Spleen (tissue), 11 donors: ENCODE measurements around the gene ATG101. TPM values are rescaled to one million over a fixed set of nuclear protein-coding genes. Genes with fewer than 3 reads are reported as not detected.

Experiments
- DNase-seq: peaks from one replicate; pipeline ENCODE4 v3.0.0-alpha.2; 2020
- H3K27ac ChIP-seq, 8 donors: fragments of 200-600 bp; sonication (generic) in 7 of 8; 1 replicate in 4 of 8; 2 replicates in 4 of 8; pipeline versions ENCODE4 v1.5.0 to v1.8.0; 2016 to 2021; ENCODE audit warnings: inconsistent platforms in 4 of 8, mild to moderate bottlenecking in 4 of 8, moderate library complexity in 1 of 8
- H3K27me3 ChIP-seq, 7 donors: fragments of 200-600 bp; sonication (generic) in 6 of 7; replicated peaks in 1 of 7; 1 replicate in 4 of 7; 2 replicates in 3 of 7; pipeline versions ENCODE4 v1.5.0 to v1.8.0; 2016 to 2021; ENCODE audit warnings: inconsistent platforms in 3 of 7, mild to moderate bottlenecking in 1 of 7
- H3K36me3 ChIP-seq, 6 donors: fragments of 200-600 bp; sonication (generic) in 5 of 6; 1 replicate in 4 of 6; 2 replicates in 2 of 6; pipeline versions ENCODE4 v1.5.0 to v1.8.0; 2016 to 2021; ENCODE audit warnings: inconsistent platforms in 2 of 6
- H3K4me1 ChIP-seq, 6 donors: fragments of 200-600 bp; sonication (generic) in 5 of 6; 1 replicate in 3 of 6; 2 replicates in 3 of 6; pipeline versions ENCODE4 v1.5.0 to v1.8.0; 2016 to 2021; ENCODE audit warnings: inconsistent platforms in 3 of 6
- H3K4me3 ChIP-seq, 8 donors: fragments of 200-600 bp; sonication (generic) in 7 of 8; 1 replicate in 4 of 8; 2 replicates in 4 of 8; pipeline versions ENCODE4 v1.5.0 to v1.8.0; 2016 to 2021; ENCODE audit warnings: inconsistent platforms in 4 of 8, mild to moderate bottlenecking in 4 of 8, moderate library complexity in 2 of 8
- H3K9me3 ChIP-seq, 8 donors: fragments of 200-600 bp; sonication (generic) in 7 of 8; 1 replicate in 4 of 8; 2 replicates in 4 of 8; pipeline versions ENCODE4 v1.5.0 to v1.8.0; 2016 to 2021; ENCODE audit warnings: inconsistent platforms in 4 of 8
- POLR2A ChIP-seq, 3 donors: fragments of 450-650 bp; IDR thresholded peaks; one replicate each; pipeline ENCODE4 v1.5.1; 2017; ENCODE audit warnings: antibody characterized with exemption in 3 of 3, mild to moderate bottlenecking in 1 of 3
- POLR2AphosphoS5 ChIP-seq, 3 donors: sonication (generic); formaldehyde crosslinking; IDR thresholded peaks; one replicate each; pipeline ENCODE4 v1.5.1; 2017; ENCODE audit warnings: antibody characterized with exemption in 3 of 3
- WGBS, 5 donors: extraction: QIAGEN DNeasy Blood & Tissue Kit in 3 of 5; methylation state at CpG; one replicate each; pipeline versions ENCODE4 v1.1.5 to v1.1.7; 2013 to 2018; 5-methylcytosine and 5-hydroxymethylcytosine counted together
- intact Hi-C: fragments of 100-400 bp; cut with DNase I; formaldehyde crosslinking; loops from one replicate; pipeline ENCODE4 v1.15.0; 2023; ENCODE audit warnings: low total_unique reads
- polyA plus RNA-seq, 3 donors: library from polyadenylated mRNA; stranded (reverse); fragments of 200-250 nt; gene quantifications; one replicate each; pipeline ENCODE4 v1.2.1, GENCODE V29; 2013
- total RNA-seq, 7 donors: library from RNA; depleted of rRNA in 3 of 7; stranded (reverse); fragments of >200 nt in 3 of 7; fragmentation: NEBNext Ultra II Directional in 4 of 7; extraction: Animal tissue kit (Norgen Biotek cat#: 25700) in 4 of 7; gene quantifications; one replicate each; pipeline versions ENCODE4 v1.1.0 to v1.2.1, GENCODE V29; 2016 to 2021
- TF ChIP-seq, protein P1 (sequence below), 11 experiments: fragments of 200-600 bp in 7 of 11; fragments of 450-650 bp in 4 of 11; sonication (generic) in 4 of 11; IDR thresholded peaks in 8 of 11; conservative IDR thresholded peaks in 3 of 11; 1 replicate in 7 of 11; 2 replicates in 4 of 11; pipeline versions ENCODE4 v1.4.0 to v1.8.0; 2016 to 2021; ENCODE audit warnings: antibody characterized with exemption in 11 of 11, inconsistent platforms in 4 of 11, mild to moderate bottlenecking in 1 of 11
- donor health status: healthy with polysubstance abuse.
- donor health status: DM: no; HTN: no; CAD: no; lungs with moderate emphysema.
- donor health status: DM: no; HTN: no; CAD: no.
- donor health status: Bipolar disorder and iron deficiency.
- donor health status: healthy.
- donor health status: DM: no; HTN: no; CAD: no.
- donor health status: DM: yes; HTN: yes; CAD: no.

ATG101 gene
- total and polyA plus RNA-seq, 10 donors, result 23.5 to 81.1 (median 33.5) TPM

DNA sequence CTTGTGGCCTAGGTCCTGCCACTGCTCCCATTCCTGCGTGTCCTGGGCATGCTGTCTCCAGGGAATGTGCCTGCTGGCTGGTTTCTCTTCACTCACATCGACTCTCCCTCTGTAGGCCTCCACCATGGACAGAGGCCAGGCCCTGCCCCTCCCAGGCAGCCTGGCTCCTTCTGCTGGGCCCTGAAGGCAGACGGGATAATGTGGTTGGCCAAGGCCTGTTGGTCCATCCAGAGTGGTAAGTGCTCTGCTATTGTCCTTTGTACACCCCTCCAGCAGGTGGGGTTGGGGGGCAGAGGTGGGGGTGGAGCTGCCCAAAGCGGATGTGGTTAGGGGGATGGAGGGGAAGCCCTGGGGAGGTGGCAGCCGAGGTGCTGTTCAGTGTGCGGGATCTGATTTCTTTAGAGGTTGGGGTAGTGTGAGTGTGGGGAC is 28.1 kb upstream of the ATG101 start:
- TF ChIP-seq POLR2AphosphoS5 (IDR thresholded peaks at IDR 0.05) (peak in 2 of 3 donors; percentile 18 to 24), POLR2A (IDR thresholded peaks at IDR 0.05) (no peak)
- TF ChIP-seq, protein P1, sequence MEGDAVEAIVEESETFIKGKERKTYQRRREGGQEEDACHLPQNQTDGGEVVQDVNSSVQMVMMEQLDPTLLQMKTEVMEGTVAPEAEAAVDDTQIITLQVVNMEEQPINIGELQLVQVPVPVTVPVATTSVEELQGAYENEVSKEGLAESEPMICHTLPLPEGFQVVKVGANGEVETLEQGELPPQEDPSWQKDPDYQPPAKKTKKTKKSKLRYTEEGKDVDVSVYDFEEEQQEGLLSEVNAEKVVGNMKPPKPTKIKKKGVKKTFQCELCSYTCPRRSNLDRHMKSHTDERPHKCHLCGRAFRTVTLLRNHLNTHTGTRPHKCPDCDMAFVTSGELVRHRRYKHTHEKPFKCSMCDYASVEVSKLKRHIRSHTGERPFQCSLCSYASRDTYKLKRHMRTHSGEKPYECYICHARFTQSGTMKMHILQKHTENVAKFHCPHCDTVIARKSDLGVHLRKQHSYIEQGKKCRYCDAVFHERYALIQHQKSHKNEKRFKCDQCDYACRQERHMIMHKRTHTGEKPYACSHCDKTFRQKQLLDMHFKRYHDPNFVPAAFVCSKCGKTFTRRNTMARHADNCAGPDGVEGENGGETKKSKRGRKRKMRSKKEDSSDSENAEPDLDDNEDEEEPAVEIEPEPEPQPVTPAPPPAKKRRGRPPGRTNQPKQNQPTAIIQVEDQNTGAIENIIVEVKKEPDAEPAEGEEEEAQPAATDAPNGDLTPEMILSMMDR (IDR thresholded peaks at IDR 0.05 in 8 of 11, conservative IDR thresholded peaks at IDR 0.05 in 3 of 11), result peak in 8 of 11 experiments; percentile 6 to 48 (median 19)
- DNase-seq, result peak; percentile 88
- 33 to 54% (median 38%) methylated on average over 4 to 6 of the region's 6 CpGs for WGBS, 5 donors
- peak overlapping the region in 1 of 8 donors; percentile 23 for H3K4me3 ChIP-seq
- H3K9me3 ChIP-seq, result no peaks in the 10 kb centered on the region
- H3K27ac ChIP-seq, result peak overlapping the region in 5 of 8 donors; percentile 25 to 94 (median 85)
- peaks cover 24 to 89% (median 69%) of the 10 kb centered on the region in 6 donors for H3K4me1 ChIP-seq
- H3K36me3 ChIP-seq, result no peaks in the 10 kb centered on the region
- H3K27me3 ChIP-seq, result peaks cover 0 to 10% (median 0%) of the 10 kb centered on the region in 7 donors
- intact Hi-C loops, result no loop called here

DNA sequence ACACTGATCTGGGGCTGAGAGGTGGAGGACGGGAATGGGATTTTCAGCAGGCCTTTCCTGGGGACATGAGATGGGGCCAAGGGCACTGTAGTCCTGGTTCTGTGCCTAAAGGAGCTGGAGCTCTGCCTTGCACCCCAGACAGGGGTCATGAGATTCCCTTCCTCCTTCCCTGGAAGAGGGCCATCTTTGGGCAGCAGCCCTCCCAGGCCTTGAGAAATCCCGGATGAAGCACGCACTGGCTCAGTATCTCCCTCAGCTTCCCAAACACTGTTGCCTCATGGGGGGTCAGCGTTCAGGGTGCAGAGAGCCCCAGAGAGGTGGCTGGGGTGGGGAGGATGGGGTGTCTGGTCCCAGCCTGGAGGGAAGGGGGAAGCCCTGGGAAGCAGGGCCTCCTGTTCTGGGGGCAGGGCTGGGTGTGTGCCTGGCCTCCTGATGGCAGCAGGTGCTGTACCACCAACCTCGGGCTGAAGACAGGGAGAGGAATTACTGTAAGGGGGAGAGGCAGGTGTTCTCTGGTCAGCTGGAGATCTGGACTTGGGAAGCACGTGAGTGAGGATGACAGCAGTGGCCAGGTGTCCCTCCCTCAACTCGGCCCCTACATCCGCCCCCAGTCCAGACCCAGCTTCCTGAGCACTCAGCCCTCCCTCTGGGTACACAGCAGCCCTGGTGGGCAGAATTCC is 26.9 kb upstream of the ATG101 start:
- TF ChIP-seq, protein P1 (IDR thresholded peaks at IDR 0.05 in 8 of 11, conservative IDR thresholded peaks at IDR 0.05 in 3 of 11), result no peak
- TF ChIP-seq POLR2AphosphoS5 (IDR thresholded peaks at IDR 0.05), result no peak
- TF ChIP-seq POLR2A (IDR thresholded peaks at IDR 0.05), result no peak
- Histone ChIP-seq H3K4me1 (peaks cover 19 to 90% (median 66%) of the 10 kb centered on the region in 6 donors), H3K9me3 (no peaks in the 10 kb centered on the region), H3K27me3 (peaks cover 0 to 1% (median 0%) of the 10 kb centered on the region in 7 donors), H3K36me3 (no peaks in the 10 kb centered on the region), H3K27ac (peak overlapping the region in 7 of 8 donors; percentile 69 to 94 (median 84)), H3K4me3 (no peak overlapping the region)
- 63 to 83% (median 72%) methylated on average over 7 to 8 of the region's 8 CpGs for WGBS, 5 donors
- no peak for DNase-seq
- intact Hi-C loops, result no loop called here

DNA sequence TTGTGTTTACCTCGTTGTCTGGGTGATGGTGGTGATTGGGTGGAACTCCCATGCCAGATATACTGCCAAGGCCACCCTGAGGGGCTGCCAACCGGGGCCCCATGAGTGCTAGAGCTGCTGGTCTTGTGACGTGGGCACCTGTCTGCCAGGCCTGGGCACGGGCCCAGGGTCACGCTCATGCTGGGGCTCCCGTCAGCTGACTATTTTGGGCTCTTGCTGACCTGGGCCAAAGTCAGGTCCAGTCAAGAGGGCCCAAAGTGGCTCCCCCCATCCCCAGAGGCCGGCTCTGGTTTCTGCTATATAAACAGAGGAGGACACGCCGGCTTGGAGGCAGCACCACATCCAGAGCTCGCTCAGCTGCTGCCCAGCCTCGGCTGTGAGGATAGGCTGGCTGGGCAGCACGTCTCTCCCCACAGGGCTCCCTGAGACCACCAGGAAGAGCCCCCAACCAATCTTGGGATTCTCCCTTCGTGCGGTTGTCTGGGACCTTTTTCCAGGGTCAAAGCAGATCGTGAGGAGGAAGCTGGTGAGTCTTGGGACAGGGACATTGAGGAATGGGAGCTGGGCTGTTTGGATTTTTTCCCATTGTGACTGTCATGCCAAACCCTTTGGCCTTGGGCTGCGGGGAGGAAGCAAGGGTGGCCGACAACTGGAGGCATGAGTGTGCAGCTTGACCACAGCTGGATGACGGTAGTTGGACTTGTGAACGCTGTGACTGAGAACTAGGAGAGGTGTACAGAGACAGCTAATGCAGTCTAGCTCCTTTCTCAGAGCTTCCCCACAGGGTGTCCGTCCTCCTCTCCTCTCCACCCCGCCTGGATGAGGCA is 26.2 kb upstream of the ATG101 start:
- intact Hi-C loops, result no loop called here
- peaks cover 19 to 85% (median 59%) of the 10 kb centered on the region in 6 donors for H3K4me1 ChIP-seq
- no peak for TF ChIP-seq POLR2A (IDR thresholded peaks at IDR 0.05)
- TF ChIP-seq, protein P1 (IDR thresholded peaks at IDR 0.05 in 8 of 11, conservative IDR thresholded peaks at IDR 0.05 in 3 of 11), result no peak
- TF ChIP-seq POLR2AphosphoS5 (IDR thresholded peaks at IDR 0.05), result peak; percentile 14 to 64 (median 58)
- no peaks in the 10 kb centered on the region for H3K9me3 ChIP-seq
- H3K27me3 ChIP-seq, result no peaks in the 10 kb centered on the region
- H3K27ac ChIP-seq, result peak overlapping the region; percentile 11 to 94 (median 83)
- no peaks in the 10 kb centered on the region for H3K36me3 ChIP-seq
- peak overlapping the region in 1 of 8 donors; percentile 1 for H3K4me3 ChIP-seq
- no peak for DNase-seq
- WGBS, 5 donors, result 65 to 83% (median 71%) methylated on average over 19 to 21 of the region's 21 CpGs
